Stimulated activated CD4-positive, alpha-beta T cell treated with anti-CD3 and anti-CD28 coated beads, Interleukin-2, amount 100 ng/mL, for 4 hours (primary cell): Measurements from ENCODE around the gene CCZ1.
"Not testable (repeated sequence)": the region's sequence is repeated elsewhere in the genome, so short reads cannot be mapped to it uniquely, and the experiment has no call there.

Source experiments
- DNase-seq: peaks from one replicate; pipeline ENCODE4 v3.0.0-alpha.2; 2020; ENCODE audit warnings: low read depth

Gene CCZ1

DNA sequence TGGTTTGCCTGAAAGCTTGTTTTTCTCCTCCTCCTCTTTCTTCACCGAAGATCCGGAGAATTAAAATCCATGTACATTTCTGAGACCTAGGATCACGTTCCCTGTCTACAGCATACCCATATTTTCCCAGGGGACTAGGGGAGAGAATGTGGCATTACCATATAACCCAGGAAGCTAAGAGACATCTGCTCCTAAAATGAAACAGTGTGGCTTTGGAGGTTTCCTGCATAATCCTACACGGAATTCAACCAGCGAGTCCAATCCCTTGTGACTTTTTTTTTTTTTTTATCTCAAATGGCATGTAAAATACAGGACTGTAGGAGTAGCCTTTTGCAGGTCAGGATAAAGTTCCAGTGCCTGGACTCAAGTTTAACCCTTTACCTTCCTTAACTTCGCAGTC is 10.3 kb downstream of the CCZ1 start:
- not testable (repeated sequence) for DNase-seq

DNA sequence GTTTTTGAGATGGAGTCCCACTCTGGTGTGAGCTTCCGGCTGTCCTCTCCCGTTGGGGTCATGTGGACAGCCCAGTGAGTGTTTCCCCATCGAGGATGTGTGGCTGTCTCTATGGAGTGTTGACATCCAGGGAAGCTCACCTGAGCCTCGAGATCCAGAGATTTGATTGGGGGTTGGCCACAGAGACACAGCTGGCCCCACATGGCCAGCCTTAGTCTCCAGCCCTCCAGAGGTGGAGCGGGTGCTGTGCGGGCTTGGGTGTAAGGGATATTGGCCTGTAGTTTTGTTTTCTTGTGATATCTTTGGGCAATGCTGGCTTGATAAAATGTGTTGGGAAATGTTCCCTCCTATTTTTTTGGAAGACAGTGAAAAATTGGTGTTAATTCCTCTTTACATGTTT is 18.0 kb downstream of the CCZ1 start:
- DNase-seq, result not testable (repeated sequence)

DNA sequence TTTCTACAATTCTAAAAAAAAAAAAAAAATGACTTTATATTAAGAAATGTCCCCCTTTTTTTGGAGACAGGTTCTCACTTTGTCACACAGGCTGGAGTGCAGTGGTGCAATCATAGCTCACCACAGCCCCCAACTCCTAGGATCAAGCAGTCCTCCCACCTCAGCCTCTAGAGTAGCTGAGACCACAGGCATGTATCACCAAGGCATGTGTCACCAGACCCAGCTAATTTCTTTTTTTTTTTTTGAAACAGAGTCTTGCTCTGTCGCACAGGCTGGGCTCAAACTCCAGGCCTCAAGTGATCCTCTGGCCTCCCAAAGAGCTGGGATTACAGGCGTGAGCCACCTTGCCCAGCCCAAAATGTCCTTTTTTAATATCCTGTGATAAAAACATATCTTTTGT is 25.6 kb downstream of the CCZ1 start:
- DNase-seq, result not testable (repeated sequence)

DNA sequence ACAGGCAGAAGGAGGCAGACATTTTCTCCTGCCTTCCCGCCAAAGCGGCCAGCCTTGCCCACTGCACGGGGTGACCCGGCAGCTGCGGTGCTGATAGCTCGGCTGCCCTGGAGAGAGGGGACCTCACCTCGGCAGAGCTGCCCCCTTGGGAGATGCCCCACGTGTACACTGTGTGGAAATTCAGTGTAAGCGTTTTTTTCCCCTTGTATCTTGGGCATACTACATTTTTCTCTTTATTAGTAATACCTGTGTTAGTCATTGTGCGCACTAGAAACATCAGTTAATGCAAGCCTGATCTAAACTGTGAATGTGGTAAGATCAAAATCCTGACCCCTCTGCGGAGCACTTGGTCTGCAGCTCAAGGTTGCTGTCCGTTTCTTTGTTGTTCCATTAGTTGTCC is 26.1 kb downstream of the CCZ1 start:
- DNase-seq, result not testable (repeated sequence)

DNA sequence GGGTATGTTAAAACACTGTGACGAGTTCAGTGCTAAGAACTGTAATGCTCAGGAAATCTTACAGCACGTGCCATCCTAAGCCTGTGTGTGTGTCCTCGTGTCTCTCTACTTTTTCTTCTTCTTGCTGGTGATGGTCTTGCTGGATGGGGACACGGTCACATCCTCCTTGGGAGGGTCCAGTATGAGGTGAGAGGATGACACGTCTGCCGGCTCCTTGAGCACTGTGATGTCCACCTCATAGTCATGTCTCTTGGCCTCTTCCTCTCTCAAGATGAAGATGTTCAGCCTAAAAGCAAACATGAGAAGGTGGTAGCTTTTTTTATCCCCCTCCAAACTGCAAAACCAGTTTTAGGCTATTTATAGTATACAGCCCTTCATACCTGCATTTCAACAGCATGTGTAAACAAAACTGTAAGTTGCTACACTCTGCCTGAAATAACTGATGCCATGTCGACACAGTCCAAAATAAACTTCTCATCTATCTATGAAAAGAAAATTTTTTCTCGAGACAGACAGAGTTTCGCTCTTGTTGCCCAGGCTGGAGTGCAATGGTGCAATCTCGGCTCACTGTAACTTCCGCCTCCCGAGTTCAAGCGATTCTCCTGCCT is 27.8 kb downstream of the CCZ1 start:
- DNase-seq, result not testable (repeated sequence)

DNA sequence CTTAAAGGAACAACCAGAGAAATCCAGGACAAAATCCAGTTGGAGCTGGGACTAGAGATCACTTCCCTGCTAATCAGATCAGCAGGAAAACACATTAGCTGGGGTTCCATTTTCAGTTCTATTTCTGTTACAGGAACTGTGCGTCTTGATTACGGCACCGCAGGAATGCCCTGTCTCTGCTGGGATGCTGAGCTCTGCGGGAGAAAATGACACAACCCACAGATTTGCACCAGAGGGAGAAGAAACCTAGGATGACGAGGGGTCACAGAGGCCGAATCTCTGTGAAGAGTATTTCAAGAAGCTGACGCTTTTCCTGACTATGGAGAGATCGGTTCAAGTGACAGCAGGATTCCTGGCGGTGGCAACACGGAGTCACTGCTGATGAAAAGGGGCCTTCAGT is 31.8 kb downstream of the CCZ1 start:
- DNase-seq, result not testable (repeated sequence)

DNA sequence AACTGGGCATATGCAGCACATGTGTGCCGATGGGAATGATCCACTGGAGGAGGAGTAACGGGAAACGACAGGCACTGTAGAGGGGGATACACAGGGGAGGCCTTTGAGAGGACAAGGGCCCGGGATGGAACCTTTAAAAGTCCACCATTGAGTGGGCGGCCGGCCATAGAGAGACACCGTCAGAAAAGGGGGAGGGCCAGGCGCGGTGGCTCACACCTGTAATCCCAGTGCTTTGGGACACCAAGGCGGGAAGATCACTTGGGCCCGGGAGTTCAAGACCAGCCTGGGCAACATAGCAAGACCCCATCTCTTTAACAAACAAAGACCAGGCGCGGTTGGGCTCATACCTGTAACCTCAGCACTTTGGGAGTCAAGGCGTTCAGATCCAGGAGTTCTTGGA is 32.7 kb downstream of the CCZ1 start:
- not testable (repeated sequence) for DNase-seq

DNA sequence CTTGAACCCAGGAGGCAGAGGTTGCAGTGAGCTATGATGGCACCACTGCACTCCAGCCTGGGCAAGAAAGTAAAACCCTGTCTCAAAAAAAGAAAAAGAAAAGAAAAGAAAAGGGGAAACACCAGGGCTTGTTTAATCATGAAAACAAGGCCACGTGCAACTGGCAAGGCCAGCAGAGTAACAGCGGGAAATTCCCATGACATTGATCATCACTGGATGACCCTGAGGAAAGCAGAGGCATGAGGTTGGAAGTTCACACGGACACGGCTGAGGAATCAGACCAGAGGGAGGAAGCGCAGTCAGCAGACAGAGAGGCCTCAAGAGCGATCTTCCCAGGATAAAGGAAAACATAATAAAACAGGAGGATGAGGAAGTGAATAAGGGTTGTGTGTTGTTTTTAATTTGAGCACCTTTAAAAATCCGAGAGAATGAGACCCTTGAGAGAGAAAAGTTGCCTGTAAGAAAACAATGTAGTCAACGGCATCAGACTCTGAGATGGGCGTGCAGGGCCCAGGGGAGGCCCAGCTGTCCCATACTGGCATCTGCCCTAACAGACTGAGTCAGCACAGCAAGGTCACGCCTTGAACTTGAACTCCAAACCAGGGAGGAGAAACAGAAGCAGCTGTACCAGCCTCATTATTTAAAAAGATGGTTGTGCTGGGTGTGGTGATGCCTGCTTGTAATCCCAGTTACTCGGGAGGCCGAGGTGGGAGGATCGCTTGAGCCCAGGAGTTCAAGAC is 33.5 kb downstream of the CCZ1 start:
- DNase-seq, result not testable (repeated sequence)

DNA sequence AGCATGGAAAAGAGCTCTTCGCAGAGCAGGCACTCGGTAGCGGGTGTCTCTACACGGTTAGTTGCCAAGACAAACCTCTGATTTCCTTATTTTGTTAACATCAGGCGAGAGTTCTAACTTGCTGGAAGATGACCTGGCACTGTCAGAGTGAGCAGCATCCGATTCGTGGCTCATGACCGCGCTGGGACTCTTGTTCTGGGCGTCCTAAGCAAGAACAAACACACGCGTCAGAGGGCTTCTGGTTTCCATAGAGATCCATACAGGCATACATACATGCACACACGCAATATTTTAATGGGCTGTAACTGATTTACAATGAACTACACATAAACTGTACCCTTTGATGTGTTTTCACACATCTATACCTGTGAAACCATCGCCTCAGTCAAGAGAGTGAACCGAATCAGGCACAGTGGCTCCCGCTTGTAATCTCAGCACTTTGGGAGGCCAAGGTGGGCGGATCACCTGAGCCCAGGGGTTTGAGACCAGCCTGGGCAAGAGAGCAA is 36.5 kb downstream of the CCZ1 start:
- not testable (repeated sequence) for DNase-seq

DNA sequence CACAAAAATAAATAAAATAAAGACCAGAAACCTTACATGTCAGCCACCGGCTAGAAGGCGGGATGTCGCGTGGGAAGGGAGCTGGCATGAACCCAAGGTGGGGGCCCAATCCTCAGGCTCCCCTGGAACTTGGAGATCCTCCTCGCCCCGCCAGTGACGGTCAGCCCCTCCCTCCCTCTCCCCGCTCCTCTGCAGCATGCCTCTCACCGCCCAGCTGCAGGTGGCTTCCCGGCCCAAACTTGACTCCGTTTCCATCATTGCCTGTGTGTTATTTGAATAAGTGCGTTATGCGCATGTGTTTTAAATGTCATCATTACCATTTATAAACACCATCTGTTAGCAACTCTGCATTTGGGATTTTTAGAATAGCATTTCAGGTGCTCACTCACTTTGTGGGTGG is 64.7 kb downstream of the CCZ1 start:
- DNase-seq, result not testable (repeated sequence)

DNA sequence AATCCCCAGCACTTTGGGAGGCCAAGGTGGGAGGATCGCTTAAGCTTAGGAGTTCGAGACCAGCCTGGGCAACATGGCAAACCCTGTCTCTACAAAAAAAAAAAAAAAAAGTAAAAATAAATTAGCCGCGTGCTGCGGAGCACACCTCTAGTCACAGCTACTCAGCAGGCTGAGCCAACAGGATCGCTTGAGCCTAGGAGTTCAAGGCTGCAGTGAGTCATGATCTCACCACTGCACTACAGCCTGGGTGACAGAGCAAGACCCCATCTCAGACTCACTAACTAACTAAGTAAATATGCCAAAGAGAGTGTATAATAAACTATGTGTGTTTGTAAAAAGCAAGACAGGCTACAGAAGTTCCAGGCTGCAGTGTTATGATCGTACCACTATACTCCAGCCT is 65.3 kb downstream of the CCZ1 start:
- not testable (repeated sequence) for DNase-seq

DNA sequence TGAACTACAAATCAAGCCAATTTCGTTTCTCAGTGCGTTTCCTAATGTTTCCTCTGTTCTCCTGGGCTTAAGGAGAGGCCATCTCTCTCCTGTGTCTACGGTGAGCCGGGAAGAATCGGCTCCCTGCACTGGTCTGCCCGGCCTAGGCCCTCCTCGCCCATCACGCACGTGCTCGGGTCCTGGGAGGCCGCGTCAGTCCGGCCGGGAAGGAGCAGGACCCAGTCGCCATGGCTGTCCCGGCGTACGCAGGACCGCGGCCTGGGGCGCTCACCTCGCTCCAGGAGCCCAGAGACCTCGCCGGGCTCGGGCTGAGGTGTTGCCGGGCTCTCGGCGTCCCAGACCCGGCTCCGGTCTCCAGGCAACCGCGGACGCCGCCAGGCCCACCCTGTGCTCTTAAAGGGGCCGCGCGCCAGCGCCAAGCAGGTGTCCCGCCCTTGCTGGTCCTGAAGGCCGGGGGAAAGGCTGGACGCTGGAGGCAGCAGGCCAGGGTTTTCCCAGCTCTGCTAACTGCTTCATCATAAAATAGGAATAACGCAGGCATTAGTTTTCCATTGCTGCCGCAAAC is 71.9 kb downstream of the CCZ1 start, which contains the start of gene RSPH10B:
Gene RSPH10B, minus strand, starts transcription at position 343 of the 565 bp plus-strand sequence. CDS start 3,573 bp downstream, outside the sequence.
- DNase-seq, result not testable (repeated sequence)

DNA sequence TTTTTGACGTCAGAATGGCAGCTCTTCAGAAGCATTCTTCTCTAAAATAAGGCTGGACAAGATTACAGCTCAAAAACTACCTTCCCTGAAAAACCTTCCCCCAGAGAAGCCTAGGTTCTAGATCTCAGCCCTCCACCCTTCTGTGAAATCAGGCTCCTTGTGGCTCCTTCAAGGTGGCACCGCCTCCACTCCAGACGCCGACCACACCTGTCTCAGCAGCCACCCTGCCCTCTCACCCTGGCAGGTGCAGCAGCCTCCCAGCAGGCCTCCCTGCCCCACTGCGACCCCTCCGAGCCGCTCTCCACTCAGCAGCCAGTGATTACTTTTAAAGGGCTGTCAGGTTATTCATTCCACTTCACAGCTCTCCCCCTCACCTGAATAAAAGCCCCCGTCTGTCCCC is 75.0 kb downstream of the CCZ1 start:
- DNase-seq, result not testable (repeated sequence)
